ENCODE measurements around the gene PARVG. TPM values are rescaled to one million over a fixed set of nuclear protein-coding genes. Genes with fewer than 3 reads are reported as not detected.

PARVG gene
- total and polyA plus RNA-seq, 2 of the 8 experiments (the other 6 are each of a cell fraction or from before 2014, with no cell fraction given) = 0.37 to 1.5 TPM

DNA sequence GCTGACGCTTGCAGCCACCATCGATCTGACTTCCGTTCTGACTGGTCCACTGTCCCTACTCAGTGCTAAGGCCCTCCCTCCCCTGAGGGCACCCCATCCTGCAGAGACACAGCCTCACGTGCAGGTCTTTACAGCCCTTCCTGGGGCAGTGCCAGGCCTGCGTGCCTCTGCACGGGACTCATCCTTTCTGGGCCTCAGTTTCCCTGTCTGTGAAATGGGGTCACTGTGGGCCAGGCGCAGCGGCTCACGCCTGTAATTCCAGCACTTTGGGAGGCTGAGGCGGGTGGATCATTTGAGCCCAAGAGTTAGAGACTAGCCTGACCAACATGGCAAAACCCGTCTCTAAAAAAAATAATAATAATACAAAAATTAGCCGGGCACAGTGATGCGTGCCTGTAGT, 17.8 kb upstream of the PARVG start (continued):
- TF ChIP-seq RFX5 (IDR thresholded peaks at IDR 0.05; ENCODE audit: borderline replicate concordance, low read depth, low read length) (no peak), JUN (IDR thresholded peaks at IDR 0.05; ENCODE audit: low read depth, low read length) (no peak), ATF3 (IDR thresholded peaks at IDR 0.05; ENCODE audit: insufficient read depth, low read depth, low read length) (no peak), SP4 (IDR thresholded peaks at IDR 0.05; ENCODE audit: low read length) (no peak), KDM4A (IDR thresholded peaks at IDR 0.05; ENCODE audit: low read depth, low read length, severe bottlenecking) (no peak)
- TF ChIP-seq, protein P1, sequence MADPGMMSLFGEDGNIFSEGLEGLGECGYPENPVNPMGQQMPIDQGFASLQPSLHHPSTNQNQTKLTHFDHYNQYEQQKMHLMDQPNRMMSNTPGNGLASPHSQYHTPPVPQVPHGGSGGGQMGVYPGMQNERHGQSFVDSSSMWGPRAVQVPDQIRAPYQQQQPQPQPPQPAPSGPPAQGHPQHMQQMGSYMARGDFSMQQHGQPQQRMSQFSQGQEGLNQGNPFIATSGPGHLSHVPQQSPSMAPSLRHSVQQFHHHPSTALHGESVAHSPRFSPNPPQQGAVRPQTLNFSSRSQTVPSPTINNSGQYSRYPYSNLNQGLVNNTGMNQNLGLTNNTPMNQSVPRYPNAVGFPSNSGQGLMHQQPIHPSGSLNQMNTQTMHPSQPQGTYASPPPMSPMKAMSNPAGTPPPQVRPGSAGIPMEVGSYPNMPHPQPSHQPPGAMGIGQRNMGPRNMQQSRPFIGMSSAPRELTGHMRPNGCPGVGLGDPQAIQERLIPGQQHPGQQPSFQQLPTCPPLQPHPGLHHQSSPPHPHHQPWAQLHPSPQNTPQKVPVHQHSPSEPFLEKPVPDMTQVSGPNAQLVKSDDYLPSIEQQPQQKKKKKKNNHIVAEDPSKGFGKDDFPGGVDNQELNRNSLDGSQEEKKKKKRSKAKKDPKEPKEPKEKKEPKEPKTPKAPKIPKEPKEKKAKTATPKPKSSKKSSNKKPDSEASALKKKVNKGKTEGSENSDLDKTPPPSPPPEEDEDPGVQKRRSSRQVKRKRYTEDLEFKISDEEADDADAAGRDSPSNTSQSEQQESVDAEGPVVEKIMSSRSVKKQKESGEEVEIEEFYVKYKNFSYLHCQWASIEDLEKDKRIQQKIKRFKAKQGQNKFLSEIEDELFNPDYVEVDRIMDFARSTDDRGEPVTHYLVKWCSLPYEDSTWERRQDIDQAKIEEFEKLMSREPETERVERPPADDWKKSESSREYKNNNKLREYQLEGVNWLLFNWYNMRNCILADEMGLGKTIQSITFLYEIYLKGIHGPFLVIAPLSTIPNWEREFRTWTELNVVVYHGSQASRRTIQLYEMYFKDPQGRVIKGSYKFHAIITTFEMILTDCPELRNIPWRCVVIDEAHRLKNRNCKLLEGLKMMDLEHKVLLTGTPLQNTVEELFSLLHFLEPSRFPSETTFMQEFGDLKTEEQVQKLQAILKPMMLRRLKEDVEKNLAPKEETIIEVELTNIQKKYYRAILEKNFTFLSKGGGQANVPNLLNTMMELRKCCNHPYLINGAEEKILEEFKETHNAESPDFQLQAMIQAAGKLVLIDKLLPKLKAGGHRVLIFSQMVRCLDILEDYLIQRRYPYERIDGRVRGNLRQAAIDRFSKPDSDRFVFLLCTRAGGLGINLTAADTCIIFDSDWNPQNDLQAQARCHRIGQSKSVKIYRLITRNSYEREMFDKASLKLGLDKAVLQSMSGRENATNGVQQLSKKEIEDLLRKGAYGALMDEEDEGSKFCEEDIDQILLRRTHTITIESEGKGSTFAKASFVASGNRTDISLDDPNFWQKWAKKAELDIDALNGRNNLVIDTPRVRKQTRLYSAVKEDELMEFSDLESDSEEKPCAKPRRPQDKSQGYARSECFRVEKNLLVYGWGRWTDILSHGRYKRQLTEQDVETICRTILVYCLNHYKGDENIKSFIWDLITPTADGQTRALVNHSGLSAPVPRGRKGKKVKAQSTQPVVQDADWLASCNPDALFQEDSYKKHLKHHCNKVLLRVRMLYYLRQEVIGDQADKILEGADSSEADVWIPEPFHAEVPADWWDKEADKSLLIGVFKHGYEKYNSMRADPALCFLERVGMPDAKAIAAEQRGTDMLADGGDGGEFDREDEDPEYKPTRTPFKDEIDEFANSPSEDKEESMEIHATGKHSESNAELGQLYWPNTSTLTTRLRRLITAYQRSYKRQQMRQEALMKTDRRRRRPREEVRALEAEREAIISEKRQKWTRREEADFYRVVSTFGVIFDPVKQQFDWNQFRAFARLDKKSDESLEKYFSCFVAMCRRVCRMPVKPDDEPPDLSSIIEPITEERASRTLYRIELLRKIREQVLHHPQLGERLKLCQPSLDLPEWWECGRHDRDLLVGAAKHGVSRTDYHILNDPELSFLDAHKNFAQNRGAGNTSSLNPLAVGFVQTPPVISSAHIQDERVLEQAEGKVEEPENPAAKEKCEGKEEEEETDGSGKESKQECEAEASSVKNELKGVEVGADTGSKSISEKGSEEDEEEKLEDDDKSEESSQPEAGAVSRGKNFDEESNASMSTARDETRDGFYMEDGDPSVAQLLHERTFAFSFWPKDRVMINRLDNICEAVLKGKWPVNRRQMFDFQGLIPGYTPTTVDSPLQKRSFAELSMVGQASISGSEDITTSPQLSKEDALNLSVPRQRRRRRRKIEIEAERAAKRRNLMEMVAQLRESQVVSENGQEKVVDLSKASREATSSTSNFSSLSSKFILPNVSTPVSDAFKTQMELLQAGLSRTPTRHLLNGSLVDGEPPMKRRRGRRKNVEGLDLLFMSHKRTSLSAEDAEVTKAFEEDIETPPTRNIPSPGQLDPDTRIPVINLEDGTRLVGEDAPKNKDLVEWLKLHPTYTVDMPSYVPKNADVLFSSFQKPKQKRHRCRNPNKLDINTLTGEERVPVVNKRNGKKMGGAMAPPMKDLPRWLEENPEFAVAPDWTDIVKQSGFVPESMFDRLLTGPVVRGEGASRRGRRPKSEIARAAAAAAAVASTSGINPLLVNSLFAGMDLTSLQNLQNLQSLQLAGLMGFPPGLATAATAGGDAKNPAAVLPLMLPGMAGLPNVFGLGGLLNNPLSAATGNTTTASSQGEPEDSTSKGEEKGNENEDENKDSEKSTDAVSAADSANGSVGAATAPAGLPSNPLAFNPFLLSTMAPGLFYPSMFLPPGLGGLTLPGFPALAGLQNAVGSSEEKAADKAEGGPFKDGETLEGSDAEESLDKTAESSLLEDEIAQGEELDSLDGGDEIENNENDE (IDR thresholded peaks at IDR 0.05; ENCODE audit: insufficient replicate concordance, low read length) = no peak
